Thoracic aorta (tissue), 2 donors: ENCODE data around the gene CFB. TPM values are rescaled to one million over a fixed set of nuclear protein-coding genes. Genes with fewer than 3 reads are reported as not detected.

Experiments
- ATAC-seq: fragments of 150-250 bp; one replicate; pipeline ENCODE4 v1.8.0; 2017; ENCODE audit warnings: low read depth; ENCODE audit not compliant: insufficient number of reproducible peaks, low FRiP score
- DNase-seq: peaks from one replicate; pipeline ENCODE4 v3.0.0-alpha.2; 2020; ENCODE audit warnings: low spot score
- H3K27ac ChIP-seq, 2 donors: fragments of 200-600 bp; sonication (generic); 1 replicate in 1 of 2; 2 replicates in 1 of 2; pipeline ENCODE4 v1.5.1; 2016; ENCODE audit warnings: mild to moderate bottlenecking in 2 of 2, moderate library complexity in 2 of 2
- H3K27me3 ChIP-seq: fragments of 200-600 bp; sonication (generic); replicated peaks from 2 replicates; pipeline ENCODE4 v1.6.0; 2016; ENCODE audit warnings: mild to moderate bottlenecking; ENCODE audit not compliant: insufficient read depth
- H3K36me3 ChIP-seq: fragments of 200-600 bp; sonication (generic); one replicate; pipeline ENCODE4 v1.5.1; 2016
- H3K4me1 ChIP-seq, 2 donors: fragments of 200-600 bp; sonication (generic); 1 replicate in 1 of 2; 2 replicates in 1 of 2; pipeline versions ENCODE4 v1.5.1 to v1.6.0; 2016; ENCODE audit warnings: low read depth in 2 of 2, mild to moderate bottlenecking in 1 of 2; ENCODE audit not compliant: control insufficient read depth in 1 of 2
- H3K4me3 ChIP-seq: fragments of 200-600 bp; sonication (generic); 2 replicates; pipeline ENCODE4 v1.5.1; 2016; ENCODE audit warnings: mild to moderate bottlenecking
- H3K9me3 ChIP-seq: fragments of 200-600 bp; sonication (generic); 2 replicates; pipeline ENCODE4 v1.5.1; 2016
- total RNA-seq, 2 donors: library from RNA; depleted of rRNA; stranded (reverse); fragments of >200 nt; gene quantifications; one replicate each; pipeline versions ENCODE4 v1.1.0 to v1.2.3, GENCODE V29; 2016
- TF ChIP-seq, protein P1 (sequence below): fragments of 200-600 bp; sonication (generic); IDR thresholded peaks from one replicate; pipeline ENCODE4 v1.5.1; 2019; ENCODE audit warnings: antibody characterized with exemption

CFB gene
- total RNA-seq, 2 donors from 2014 or later, result 55.2 to 142 TPM

DNA sequence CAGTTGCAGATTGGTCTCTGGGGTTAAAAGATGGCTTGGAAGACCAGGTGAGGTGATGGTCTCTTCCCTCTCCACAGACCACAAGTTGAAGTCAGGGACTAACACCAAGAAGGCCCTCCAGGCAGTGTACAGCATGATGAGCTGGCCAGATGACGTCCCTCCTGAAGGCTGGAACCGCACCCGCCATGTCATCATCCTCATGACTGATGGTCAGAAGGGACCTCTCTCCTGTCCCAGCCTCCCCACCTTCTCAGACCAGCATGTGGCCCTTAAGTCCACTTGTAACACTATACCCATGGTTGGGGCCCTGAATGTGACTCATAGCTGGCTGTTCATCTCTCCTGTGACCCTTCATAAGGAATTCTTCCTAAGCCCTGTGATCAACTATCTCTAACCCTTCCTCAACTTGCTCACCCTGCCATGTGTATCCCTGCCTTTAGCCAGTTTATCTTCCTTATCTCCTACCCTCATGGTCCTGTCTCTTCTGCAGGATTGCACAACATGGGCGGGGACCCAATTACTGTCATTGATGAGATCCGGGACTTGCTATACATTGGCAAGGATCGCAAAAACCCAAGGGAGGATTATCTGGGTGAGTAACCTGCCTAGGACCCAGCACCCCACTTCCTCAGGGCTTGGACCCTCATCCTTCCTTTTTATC, 3.0 kb downstream of the CFB start:
- H3K4me3 ChIP-seq, result no peak overlapping the region
- no peak for ATAC-seq
- no peak overlapping the region for H3K27ac ChIP-seq
- TF ChIP-seq, protein P1, sequence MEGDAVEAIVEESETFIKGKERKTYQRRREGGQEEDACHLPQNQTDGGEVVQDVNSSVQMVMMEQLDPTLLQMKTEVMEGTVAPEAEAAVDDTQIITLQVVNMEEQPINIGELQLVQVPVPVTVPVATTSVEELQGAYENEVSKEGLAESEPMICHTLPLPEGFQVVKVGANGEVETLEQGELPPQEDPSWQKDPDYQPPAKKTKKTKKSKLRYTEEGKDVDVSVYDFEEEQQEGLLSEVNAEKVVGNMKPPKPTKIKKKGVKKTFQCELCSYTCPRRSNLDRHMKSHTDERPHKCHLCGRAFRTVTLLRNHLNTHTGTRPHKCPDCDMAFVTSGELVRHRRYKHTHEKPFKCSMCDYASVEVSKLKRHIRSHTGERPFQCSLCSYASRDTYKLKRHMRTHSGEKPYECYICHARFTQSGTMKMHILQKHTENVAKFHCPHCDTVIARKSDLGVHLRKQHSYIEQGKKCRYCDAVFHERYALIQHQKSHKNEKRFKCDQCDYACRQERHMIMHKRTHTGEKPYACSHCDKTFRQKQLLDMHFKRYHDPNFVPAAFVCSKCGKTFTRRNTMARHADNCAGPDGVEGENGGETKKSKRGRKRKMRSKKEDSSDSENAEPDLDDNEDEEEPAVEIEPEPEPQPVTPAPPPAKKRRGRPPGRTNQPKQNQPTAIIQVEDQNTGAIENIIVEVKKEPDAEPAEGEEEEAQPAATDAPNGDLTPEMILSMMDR, result no peak
- no peaks in the 10 kb centered on the region for H3K9me3 ChIP-seq
- no peaks in the 10 kb centered on the region for H3K27me3 ChIP-seq
- DNase-seq, result no peak
- peaks cover 17% of the 10 kb centered on the region for H3K36me3 ChIP-seq
- peaks cover 12 to 31% of the 10 kb centered on the region in 2 donors for H3K4me1 ChIP-seq

- no peaks in the 10 kb centered on the region for H3K9me3 ChIP-seq
- peaks cover 28% of the 10 kb centered on the region for H3K36me3 ChIP-seq
- H3K27me3 ChIP-seq, result no peaks in the 10 kb centered on the region
- no peak for ATAC-seq
- TF ChIP-seq, protein P1, result no peak
- no peak overlapping the region for H3K27ac ChIP-seq
- H3K4me3 ChIP-seq, result no peak overlapping the region
- DNase-seq, result no peak
- H3K4me1 ChIP-seq, result peaks cover 8 to 24% of the 10 kb centered on the region in 2 donors
These were observed 4.1 kb downstream of the CFB start for GRCh38 chr6:31949926-31950548.

DNA sequence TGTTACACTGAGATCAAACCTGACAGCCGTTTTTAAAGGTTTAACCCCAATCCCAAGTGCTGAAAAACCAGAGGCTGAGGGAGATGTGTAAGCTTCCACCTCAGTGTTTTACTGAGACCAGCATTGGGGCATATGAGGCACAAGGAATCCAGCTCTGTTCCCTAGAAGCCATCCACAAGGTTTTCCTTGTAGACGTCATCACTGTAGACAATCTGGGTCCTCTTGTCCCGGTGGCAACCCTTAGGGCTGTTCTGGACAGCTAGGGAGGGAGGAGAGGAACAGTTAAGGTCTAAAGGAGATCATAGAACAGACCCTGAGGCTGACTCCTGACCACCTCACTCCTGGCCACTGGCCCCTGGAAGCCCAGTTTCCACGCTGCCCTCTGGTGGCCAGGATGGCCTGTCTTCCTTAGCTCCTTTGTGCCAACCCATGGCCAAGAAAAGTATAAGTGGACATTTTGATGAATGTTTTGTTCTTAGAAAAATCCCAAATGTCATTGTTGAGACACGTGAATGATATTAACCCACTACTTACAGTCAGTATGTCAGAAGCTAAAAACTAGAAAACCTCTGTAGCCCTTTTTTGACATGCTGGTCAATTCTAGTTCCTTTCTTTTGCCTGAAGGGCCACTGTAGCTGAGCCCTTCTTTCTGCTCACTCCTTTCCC, 6.4 kb downstream of the CFB start:
- no peak for DNase-seq
- ATAC-seq, result no peak
- Histone ChIP-seq H3K9me3 (no peaks in the 10 kb centered on the region), H3K27me3 (no peaks in the 10 kb centered on the region), H3K4me3 (no peak overlapping the region), H3K36me3 (peaks cover 45% of the 10 kb centered on the region), H3K27ac (peak overlapping the region in 1 of 2 donors; percentile 23), H3K4me1 (peaks cover 0 to 4% of the 10 kb centered on the region in 2 donors)
- TF ChIP-seq, protein P1, result peak; percentile 66

- Histone ChIP-seq H3K27me3 (no peaks in the 10 kb centered on the region), H3K36me3 (peaks cover 45% of the 10 kb centered on the region), H3K9me3 (no peaks in the 10 kb centered on the region), H3K4me1 (peaks cover 0 to 10% of the 10 kb centered on the region in 2 donors), H3K27ac (no peak overlapping the region), H3K4me3 (no peak overlapping the region)
- no peak for DNase-seq
- ATAC-seq, result no peak
- TF ChIP-seq, protein P1, result no peak
These were observed 7.0 kb downstream of the CFB start for GRCh38 chr6:31952890-31953289.

GRCh38 chr6:31954511-31954910, 8.6 kb downstream of the CFB start:
- DNase-seq, result no peak
- Histone ChIP-seq H3K36me3 (peaks cover 45% of the 10 kb centered on the region), H3K4me3 (no peak overlapping the region), H3K27ac (no peak overlapping the region), H3K9me3 (no peaks in the 10 kb centered on the region), H3K27me3 (no peaks in the 10 kb centered on the region), H3K4me1 (peaks cover 3 to 19% of the 10 kb centered on the region in 2 donors)
- TF ChIP-seq, protein P1, result no peak
- ATAC-seq, result no peak
